Muscle of leg (tissue), 16 donors: ENCODE results near the gene RIOK1. TPM values are rescaled to one million over a fixed set of nuclear protein-coding genes. Genes with fewer than 3 reads are reported as not detected.
A peak's percentile ranks its signal among the peaks of the same experiment; 100 is the strongest.
"Not testable (repeated sequence)": the region's sequence is repeated elsewhere in the genome, so short reads cannot be mapped to it uniquely, and the experiment has no call there.

Experiments used
- DNase-seq: peaks from one replicate; pipeline ENCODE4 v3.0.0; 2013
- H3K27ac ChIP-seq: one replicate; pipeline ENCODE4 v1.5.1; 2013; ENCODE audit warnings: mild to moderate bottlenecking, low read length, control low read depth
- H3K27me3 ChIP-seq: one replicate; pipeline ENCODE4 v1.6.1; 2013; ENCODE audit warnings: low read length; ENCODE audit not compliant: control insufficient read depth, insufficient read depth
- H3K36me3 ChIP-seq: one replicate; pipeline ENCODE4 v1.6.1; 2013; ENCODE audit warnings: low read length; ENCODE audit not compliant: control insufficient read depth, insufficient read depth
- H3K4me1 ChIP-seq: one replicate; pipeline ENCODE4 v1.6.1; 2013; ENCODE audit warnings: low read length; ENCODE audit not compliant: control insufficient read depth, insufficient read depth
- H3K4me3 ChIP-seq: one replicate; pipeline ENCODE4 v1.5.1; 2013; ENCODE audit warnings: low read length, control low read depth
- H3K9me3 ChIP-seq: replicated peaks from 2 replicates; pipeline ENCODE4 v1.6.1; 2013; ENCODE audit warnings: low read depth, low read length; ENCODE audit not compliant: control insufficient read depth
- WGBS: methylation state at CpG from one replicate; pipeline ENCODE4 v1.1.5; 2013; ENCODE audit warnings: missing lambda C conversion rate; ENCODE audit not compliant: insufficient coverage; 5-methylcytosine and 5-hydroxymethylcytosine counted together
- long read RNA-seq, 11 donors: transcript quantifications; one replicate each; lab custom pipeline, GENCODE V29; 2026
- polyA plus RNA-seq, 8 donors: library from polyadenylated mRNA; unstranded; fragments of 120-200 nt; gene quantifications; one replicate each; pipeline versions ENCODE4 v1.2.1 to v1.2.3, GENCODE V29; 2013; ENCODE audit warnings: inconsistent platforms in 1 of 8, low replicate concordance in 1 of 8; ENCODE audit not compliant: insufficient read length in 8 of 8, insufficient read depth in 1 of 8
- total RNA-seq: library from RNA; stranded (reverse); fragments of 120-200 nt; gene quantifications from one replicate; pipeline ENCODE4 v1.2.4, GENCODE V29; 2013

RIOK1 gene
- total RNA-seq (18.3 TPM), polyA plus RNA-seq (10 to 100 TPM; 20.5 to 33.4 (median 24.8) TPM)
- long read RNA-seq, donor 1, partial matches to known transcripts, result 0 of 1 reads
- long read RNA-seq, donor 1, other reads (novel, unspliced or antisense), result 0 of 1 reads
- long read RNA-seq, donor 2, result 0 reads
- long read RNA-seq, donor 3, transcript RIOK1-202 (17 exons, 2,810 nt), result major isoform, 7 of 7 reads
- long read RNA-seq, donor 3, partial matches to known transcripts, result 0 of 7 reads
- long read RNA-seq, donor 3, other reads (novel, unspliced or antisense), result 0 of 7 reads
- long read RNA-seq, donor 4, partial matches to known transcripts, result 0 of 2 reads
- long read RNA-seq, donor 4, other reads (novel, unspliced or antisense), result 0 of 2 reads
- long read RNA-seq, donor 5, transcript RIOK1-202 (17 exons, 2,810 nt), result major isoform, 12 of 22 reads
- long read RNA-seq, donor 5, partial matches to known transcripts, result 10 of 22 reads
- long read RNA-seq, donor 5, other reads (novel, unspliced or antisense), result 0 of 22 reads
- long read RNA-seq, donor 6, transcript RIOK1-202 (17 exons, 2,810 nt), result major isoform, 7 of 7 reads
- long read RNA-seq, donor 6, partial matches to known transcripts, result 0 of 7 reads
- long read RNA-seq, donor 6, other reads (novel, unspliced or antisense), result 0 of 7 reads
- long read RNA-seq, donor 7, transcript RIOK1-202 (17 exons, 2,810 nt), result major isoform, 5 of 11 reads
- long read RNA-seq, donor 7, partial matches to known transcripts, result 6 of 11 reads
- long read RNA-seq, donor 7, other reads (novel, unspliced or antisense), result 0 of 11 reads
- long read RNA-seq, donor 8, partial matches to known transcripts, result 6 of 8 reads
- long read RNA-seq, donor 8, other reads (novel, unspliced or antisense), result 0 of 8 reads
- long read RNA-seq, donor 9, partial matches to known transcripts, result 5 of 7 reads
- long read RNA-seq, donor 9, other reads (novel, unspliced or antisense), result 0 of 7 reads
- long read RNA-seq, donor 10, transcript RIOK1-202 (17 exons, 2,810 nt), result major isoform, 6 of 17 reads
- long read RNA-seq, donor 10, partial matches to known transcripts, result 11 of 17 reads
- long read RNA-seq, donor 10, other reads (novel, unspliced or antisense), result 0 of 17 reads
- long read RNA-seq, donor 11, partial matches to known transcripts, result 0 of 2 reads
- long read RNA-seq, donor 11, other reads (novel, unspliced or antisense), result 0 of 2 reads

- DNase-seq, result peak; percentile 97
- peak within 1 kb of the TSS; percentile 98 for H3K27ac ChIP-seq
- peak within 1 kb of the TSS; percentile 93 for H3K4me3 ChIP-seq
- H3K4me1 ChIP-seq, result peaks cover 7% of the 10 kb centered on the region
- no peaks in the 10 kb centered on the region for H3K27me3 ChIP-seq
- H3K9me3 ChIP-seq, result no peaks in the 10 kb centered on the region
- H3K36me3 ChIP-seq, result peaks cover 3% of the 10 kb centered on the region
- WGBS, result under 1% methylated on average over 56 of the region's 62 CpGs
Measured at GRCh38 chr6:7389451-7390225, at the start of gene RIOK1, which contains the start of gene CAGE1. Gene RIOK1, plus strand, starts transcription at chr6:7389808. Its CDS starts 195 bp downstream, at chr6:7390003. Gene CAGE1, minus strand, starts transcription at chr6:7389742. Its CDS starts 2,569 bp downstream, at chr6:7387173.

- Histone ChIP-seq H3K4me1 (no peaks in the 10 kb centered on the region), H3K36me3 (no peaks in the 10 kb centered on the region), H3K9me3 (no peaks in the 10 kb centered on the region), H3K27me3 (no peaks in the 10 kb centered on the region), H3K4me3 (no peak overlapping the region), H3K27ac (no peak overlapping the region)
- DNase-seq, result no peak
- WGBS, result 92% methylated on average over 2 of the region's 3 CpGs
Measured at GRCh38 chr6:7341271-7341670, 48.3 kb upstream of the RIOK1 start.

GRCh38 chr6:7341989-7342742, 47.4 kb upstream of the RIOK1 start:
- DNase-seq, result peak; percentile 6
- no peaks in the 10 kb centered on the region for H3K9me3 ChIP-seq
- no peak overlapping the region for H3K27ac ChIP-seq
- 68% methylated on average over 8 of the region's 9 CpGs for WGBS
- no peaks in the 10 kb centered on the region for H3K27me3 ChIP-seq
- no peaks in the 10 kb centered on the region for H3K4me1 ChIP-seq
- H3K36me3 ChIP-seq, result no peaks in the 10 kb centered on the region
- no peak overlapping the region for H3K4me3 ChIP-seq

GRCh38 chr6:7343546-7344475, 45.8 kb upstream of the RIOK1 start:
- Histone ChIP-seq H3K9me3 (no peaks in the 10 kb centered on the region), H3K4me3 (no peak overlapping the region), H3K4me1 (no peaks in the 10 kb centered on the region), H3K27ac (no peak overlapping the region), H3K36me3 (no peaks in the 10 kb centered on the region), H3K27me3 (no peaks in the 10 kb centered on the region)
- no peak for DNase-seq
- WGBS, result 91% methylated on average over 27 of the region's 29 CpGs

- not testable (repeated sequence) for H3K36me3 ChIP-seq, H3K4me1 ChIP-seq, DNase-seq, H3K27ac ChIP-seq, H3K27me3 ChIP-seq, H3K4me3 ChIP-seq, H3K9me3 ChIP-seq
- WGBS, result 93% methylated on average over 4 of the region's 10 CpGs
Measured at GRCh38 chr6:7344773-7345450, 44.7 kb upstream of the RIOK1 start.

GRCh38 chr6:7347551-7347997, 42.0 kb upstream of the RIOK1 start:
- DNase-seq, H3K9me3 ChIP-seq, H3K4me1 ChIP-seq, H3K27me3 ChIP-seq, H3K4me3 ChIP-seq, H3K36me3 ChIP-seq, H3K27ac ChIP-seq: not testable (repeated sequence)
- no CpG with 5 or more reads among the region's 2 CpGs for WGBS

GRCh38 chr6:7350591-7350990, 39.0 kb upstream of the RIOK1 start:
- H3K9me3 ChIP-seq, H3K4me1 ChIP-seq, H3K4me3 ChIP-seq, H3K27ac ChIP-seq, H3K36me3 ChIP-seq, DNase-seq, H3K27me3 ChIP-seq: not testable (repeated sequence)
- no CpG with 5 or more reads among the region's 1 CpG for WGBS

GRCh38 chr6:7351916-7352315, 37.7 kb upstream of the RIOK1 start:
- no CpG with 5 or more reads among the region's 3 CpGs for WGBS

More at GRCh38 chr6:7351916-7352315, 37.7 kb upstream of the RIOK1 start:
- not testable (repeated sequence) for DNase-seq, H3K4me3 ChIP-seq, H3K27me3 ChIP-seq, H3K27ac ChIP-seq, H3K9me3 ChIP-seq, H3K4me1 ChIP-seq, H3K36me3 ChIP-seq
